ENCODE measurements around the gene DCTN5.
A peak's percentile ranks its signal among the peaks of the same experiment; 100 is the strongest.

DCTN5 gene

GRCh38 chr16:23666571-23667354 lies 25.5 kb downstream of the DCTN5 start:
- DNase-seq: no peak

GRCh38 chr16:23667355-23667659 lies 26.0 kb downstream of the DCTN5 start:
- no peak for DNase-seq

GRCh38 chr16:23668225-23668624 lies 27.0 kb downstream of the DCTN5 start:
- no peak for DNase-seq

GRCh38 chr16:23668873-23669272 lies 27.6 kb downstream of the DCTN5 start:
- no peak for DNase-seq

- peak; percentile 8 for DNase-seq
Measured at GRCh38 chr16:23670137-23670776, 29.0 kb downstream of the DCTN5 start.

- DNase-seq: no peak
Measured at GRCh38 chr16:23673971-23674614, 32.8 kb downstream of the DCTN5 start.

GRCh38 chr16:23676924-23677480 lies 35.7 kb downstream of the DCTN5 start:
- DNase-seq: no peak

GRCh38 chr16:23678430-23679273 lies 37.4 kb downstream of the DCTN5 start, which contains the start of gene PLK1:
PLK1 (plus strand) TSS chr16:23678889; CDS start chr16:23678933, 44 bp downstream.
- DNase-seq: peak; percentile 62

- DNase-seq: peak; percentile 2
Measured at GRCh38 chr16:23679274-23679985, 38.2 kb downstream of the DCTN5 start.

GRCh38 chr16:23679986-23680336 lies 38.7 kb downstream of the DCTN5 start:
- no peak for DNase-seq

GRCh38 chr16:23682181-23682580 lies 40.9 kb downstream of the DCTN5 start:
- DNase-seq: no peak

- DNase-seq: no peak
Measured at GRCh38 chr16:23683487-23683886, 42.2 kb downstream of the DCTN5 start.

GRCh38 chr16:23687034-23687808 lies 46.0 kb downstream of the DCTN5 start:
- no peak for DNase-seq

GRCh38 chr16:23689442-23690187 lies 48.3 kb downstream of the DCTN5 start:
- DNase-seq: no peak

GRCh38 chr16:23690771-23691482 lies 49.7 kb downstream of the DCTN5 start:
- DNase-seq: no peak

GRCh38 chr16:23691483-23692189 lies 50.4 kb downstream of the DCTN5 start:
- no peak for DNase-seq

- no peak for DNase-seq
Measured at GRCh38 chr16:23692190-23692837, 51.0 kb downstream of the DCTN5 start.

- DNase-seq: no peak
Measured at GRCh38 chr16:23694265-23694643, 53.0 kb downstream of the DCTN5 start.
